Left forelimb (tissue), 1 donor: ENCODE data around the gene GPR35.
A peak's percentile ranks its signal among the peaks of the same experiment; 100 is the strongest.
"Not testable (repeated sequence)": the region's sequence is repeated elsewhere in the genome, so short reads cannot be mapped to it uniquely, and the experiment has no call there.

Experiments
- DNase-seq: peaks from one replicate; pipeline ENCODE4 v3.0.0-alpha.2; 2018; ENCODE audit warnings: low spot score

The GPR35 gene

GRCh38 chr2:240603081-240603835 lies 22.0 kb upstream of the GPR35 start:
- DNase-seq = no peak

- no peak for DNase-seq
Measured at GRCh38 chr2:240603846-240604245, 21.4 kb upstream of the GPR35 start.

- DNase-seq = no peak
Measured at GRCh38 chr2:240604291-240604938, 20.9 kb upstream of the GPR35 start.

GRCh38 chr2:240604939-240605716 lies 20.2 kb upstream of the GPR35 start:
- no peak for DNase-seq

GRCh38 chr2:240605867-240606743 lies 19.2 kb upstream of the GPR35 start:
- DNase-seq = no peak

GRCh38 chr2:240611601-240612210 lies 13.6 kb upstream of the GPR35 start:
- DNase-seq = no peak

- no peak for DNase-seq
Measured at GRCh38 chr2:240613781-240614180, 11.5 kb upstream of the GPR35 start.

- no peak for DNase-seq
Measured at GRCh38 chr2:240614391-240614790, 10.9 kb upstream of the GPR35 start.

- no peak for DNase-seq
Measured at GRCh38 chr2:240615396-240615795, 9.9 kb upstream of the GPR35 start.

- peak; percentile 31 for DNase-seq
Measured at GRCh38 chr2:240615820-240616547, 9.3 kb upstream of the GPR35 start.

- not testable (repeated sequence) for DNase-seq
Measured at GRCh38 chr2:240616860-240617666, 8.2 kb upstream of the GPR35 start.

- DNase-seq = no peak
Measured at GRCh38 chr2:240618776-240619175, 6.5 kb upstream of the GPR35 start.

GRCh38 chr2:240619506-240620148 lies 5.7 kb upstream of the GPR35 start:
- peak; percentile 42 for DNase-seq

- DNase-seq = peak; percentile 25
Measured at GRCh38 chr2:240620149-240620731, 5.0 kb upstream of the GPR35 start.

- DNase-seq = no peak
Measured at GRCh38 chr2:240620859-240621258, 4.4 kb upstream of the GPR35 start.

GRCh38 chr2:240622060-240622411 lies 3.2 kb upstream of the GPR35 start:
- peak; percentile 51 for DNase-seq

- DNase-seq = peak; percentile 46
Measured at GRCh38 chr2:240622531-240623235, 2.6 kb upstream of the GPR35 start.

GRCh38 chr2:240623531-240624010 lies 1.7 kb upstream of the GPR35 start:
- peak; percentile 17 for DNase-seq
